Measurements from ENCODE around the gene U2AF1.
"Not testable (repeated sequence)": the region's sequence is repeated elsewhere in the genome, so short reads cannot be mapped to it uniquely, and the experiment has no call there.

The U2AF1 gene

GRCh38 chr21:43106965-43107793, at the start of gene U2AF1:
Gene U2AF1 (minus strand): TSS chr21:43107570. CDS start chr21:43107494, 76 bp downstream.
- peak; percentile 1 for DNase-seq (ENCODE audit: low read depth, low spot score)

GRCh38 chr21:43153601-43154000, 46.2 kb upstream of the U2AF1 start:
- not testable (repeated sequence) for DNase-seq (ENCODE audit: low read depth, low spot score)

- DNase-seq (ENCODE audit: low read depth, low spot score), result not testable (repeated sequence)
Measured at GRCh38 chr21:43149344-43149743, 42.0 kb upstream of the U2AF1 start.

- DNase-seq (ENCODE audit: low read depth, low spot score), result not testable (repeated sequence)
Measured at GRCh38 chr21:43147999-43148398, 40.6 kb upstream of the U2AF1 start.

- not testable (repeated sequence) for DNase-seq (ENCODE audit: low read depth, low spot score)
Measured at GRCh38 chr21:43146637-43147036, 39.3 kb upstream of the U2AF1 start.

- DNase-seq (ENCODE audit: low read depth, low spot score), result not testable (repeated sequence)
Measured at GRCh38 chr21:43141407-43141806, 34.0 kb upstream of the U2AF1 start.

GRCh38 chr21:43138944-43139343, 31.6 kb upstream of the U2AF1 start:
- not testable (repeated sequence) for DNase-seq (ENCODE audit: low read depth, low spot score)

GRCh38 chr21:43134520-43134919, 27.1 kb upstream of the U2AF1 start:
- not testable (repeated sequence) for DNase-seq (ENCODE audit: low read depth, low spot score)

GRCh38 chr21:43130094-43130493, 22.7 kb upstream of the U2AF1 start:
- not testable (repeated sequence) for DNase-seq (ENCODE audit: low read depth, low spot score)

GRCh38 chr21:43115956-43116355, 8.6 kb upstream of the U2AF1 start:
- DNase-seq (ENCODE audit: low read depth, low spot score), result not testable (repeated sequence)

- DNase-seq (ENCODE audit: low read depth, low spot score), result not testable (repeated sequence)
Measured at GRCh38 chr21:43114483-43114882, 7.1 kb upstream of the U2AF1 start.

GRCh38 chr21:43109006-43109405, 1.6 kb upstream of the U2AF1 start:
- not testable (repeated sequence) for DNase-seq (ENCODE audit: low read depth, low spot score)

GRCh38 chr21:43108177-43108576, 807 bp upstream of the U2AF1 start:
- not testable (repeated sequence) for DNase-seq (ENCODE audit: low read depth, low spot score)

- not testable (repeated sequence) for DNase-seq (ENCODE audit: low read depth, low spot score)
Measured at GRCh38 chr21:43107794-43108137, 396 bp upstream of the U2AF1 start.

- DNase-seq (ENCODE audit: low read depth, low spot score), result not testable (repeated sequence)
Measured at GRCh38 chr21:43104642-43105041, 2.7 kb downstream of the U2AF1 start.

GRCh38 chr21:43102281-43102680, 5.1 kb downstream of the U2AF1 start:
- DNase-seq (ENCODE audit: low read depth, low spot score), result not testable (repeated sequence)

- not testable (repeated sequence) for DNase-seq (ENCODE audit: low read depth, low spot score)
Measured at GRCh38 chr21:43101676-43102075, 5.7 kb downstream of the U2AF1 start.

- DNase-seq (ENCODE audit: low read depth, low spot score), result not testable (repeated sequence)
Measured at GRCh38 chr21:43101000-43101399, 6.4 kb downstream of the U2AF1 start.

GRCh38 chr21:43091979-43092614, 15.3 kb downstream of the U2AF1 start:
- DNase-seq (ENCODE audit: low read depth, low spot score), result not testable (repeated sequence)

GRCh38 chr21:43090947-43091346, 16.4 kb downstream of the U2AF1 start:
- not testable (repeated sequence) for DNase-seq (ENCODE audit: low read depth, low spot score)

- DNase-seq (ENCODE audit: low read depth, low spot score), result not testable (repeated sequence)
Measured at GRCh38 chr21:43089463-43089862, 17.9 kb downstream of the U2AF1 start.

- not testable (repeated sequence) for DNase-seq (ENCODE audit: low read depth, low spot score)
Measured at GRCh38 chr21:43082587-43083300, 24.6 kb downstream of the U2AF1 start.

All from activated naive CD8-positive, alpha-beta T cell treated with anti-CD3 and anti-CD28 coated beads, Interleukin-2, amount 50 U/mL, for 16 hours (primary cell).